Thoracic aorta (tissue), 2 donors: Measurements from ENCODE around the gene LAMB4. TPM values are rescaled to one million over a fixed set of nuclear protein-coding genes. Genes with fewer than 3 reads are reported as not detected.

Experiments
- ATAC-seq: fragments of 150-250 bp; one replicate; pipeline ENCODE4 v1.8.0; 2017; ENCODE audit warnings: low read depth; ENCODE audit not compliant: insufficient number of reproducible peaks, low FRiP score
- DNase-seq: peaks from one replicate; pipeline ENCODE4 v3.0.0-alpha.2; 2020; ENCODE audit warnings: low spot score
- H3K27ac ChIP-seq, 2 donors: fragments of 200-600 bp; sonication (generic); 1 replicate in 1 of 2; 2 replicates in 1 of 2; pipeline ENCODE4 v1.5.1; 2016; ENCODE audit warnings: mild to moderate bottlenecking in 2 of 2, moderate library complexity in 2 of 2
- H3K27me3 ChIP-seq: fragments of 200-600 bp; sonication (generic); replicated peaks from 2 replicates; pipeline ENCODE4 v1.6.0; 2016; ENCODE audit warnings: mild to moderate bottlenecking; ENCODE audit not compliant: insufficient read depth
- H3K36me3 ChIP-seq: fragments of 200-600 bp; sonication (generic); one replicate; pipeline ENCODE4 v1.5.1; 2016
- H3K4me1 ChIP-seq, 2 donors: fragments of 200-600 bp; sonication (generic); 1 replicate in 1 of 2; 2 replicates in 1 of 2; pipeline versions ENCODE4 v1.5.1 to v1.6.0; 2016; ENCODE audit warnings: low read depth in 2 of 2, mild to moderate bottlenecking in 1 of 2; ENCODE audit not compliant: control insufficient read depth in 1 of 2
- H3K4me3 ChIP-seq: fragments of 200-600 bp; sonication (generic); 2 replicates; pipeline ENCODE4 v1.5.1; 2016; ENCODE audit warnings: mild to moderate bottlenecking
- H3K9me3 ChIP-seq: fragments of 200-600 bp; sonication (generic); 2 replicates; pipeline ENCODE4 v1.5.1; 2016
- total RNA-seq, 2 donors: library from RNA; depleted of rRNA; stranded (reverse); fragments of >200 nt; gene quantifications; one replicate each; pipeline versions ENCODE4 v1.1.0 to v1.2.3, GENCODE V29; 2016
- TF ChIP-seq, protein P1 (sequence below): fragments of 200-600 bp; sonication (generic); IDR thresholded peaks from one replicate; pipeline ENCODE4 v1.5.1; 2019; ENCODE audit warnings: antibody characterized with exemption

The LAMB4 gene
- total RNA-seq, 2 donors from 2014 or later = 0.14 TPM; not detected in 1

DNA sequence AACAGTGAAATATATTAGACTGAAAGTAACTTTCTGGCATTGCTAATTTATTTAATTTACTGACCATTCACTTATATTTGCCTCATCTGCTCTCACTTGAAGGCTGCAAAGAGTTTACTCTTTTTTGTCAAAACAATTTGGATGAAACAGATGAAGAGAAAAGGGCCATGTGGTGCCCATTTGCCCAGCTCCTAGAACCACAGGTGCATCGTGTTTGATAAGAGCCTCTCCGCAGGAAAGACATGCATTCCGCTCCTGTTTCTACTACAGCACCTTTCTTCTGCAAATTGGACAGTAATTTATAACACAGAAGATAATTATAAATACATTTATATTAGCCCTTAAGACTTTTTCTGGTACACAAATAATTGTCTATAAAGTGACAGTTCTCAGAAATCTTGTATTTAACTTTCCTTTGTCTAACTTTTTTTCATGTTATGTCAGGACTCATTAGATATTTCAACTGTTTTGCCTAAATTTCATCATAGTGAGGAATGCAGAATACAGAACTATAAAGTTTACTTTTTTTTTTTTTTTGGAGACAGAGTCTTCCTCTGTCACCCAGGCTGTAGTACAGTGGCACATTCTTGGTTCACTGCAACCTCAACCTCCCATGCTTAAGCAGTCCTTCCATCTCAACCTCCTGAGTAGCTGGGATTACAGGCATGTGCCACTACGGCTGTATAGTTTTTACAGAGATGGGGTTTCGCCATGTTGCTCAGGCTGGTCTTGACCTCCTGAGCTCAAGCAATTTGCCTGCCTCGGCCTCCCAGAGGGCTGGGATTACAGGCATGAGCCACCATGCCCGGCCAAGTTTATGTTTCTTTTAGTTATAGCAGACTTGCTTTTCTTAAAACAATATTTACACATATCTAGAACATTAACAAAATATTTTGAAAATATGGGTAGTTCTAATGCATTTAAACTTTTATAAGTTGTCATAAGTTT lies 869 bp downstream of the LAMB4 start:
- H3K27me3 ChIP-seq = no peaks in the 10 kb centered on the region
- ATAC-seq (no peak), DNase-seq (no peak)
- TF ChIP-seq, protein P1, sequence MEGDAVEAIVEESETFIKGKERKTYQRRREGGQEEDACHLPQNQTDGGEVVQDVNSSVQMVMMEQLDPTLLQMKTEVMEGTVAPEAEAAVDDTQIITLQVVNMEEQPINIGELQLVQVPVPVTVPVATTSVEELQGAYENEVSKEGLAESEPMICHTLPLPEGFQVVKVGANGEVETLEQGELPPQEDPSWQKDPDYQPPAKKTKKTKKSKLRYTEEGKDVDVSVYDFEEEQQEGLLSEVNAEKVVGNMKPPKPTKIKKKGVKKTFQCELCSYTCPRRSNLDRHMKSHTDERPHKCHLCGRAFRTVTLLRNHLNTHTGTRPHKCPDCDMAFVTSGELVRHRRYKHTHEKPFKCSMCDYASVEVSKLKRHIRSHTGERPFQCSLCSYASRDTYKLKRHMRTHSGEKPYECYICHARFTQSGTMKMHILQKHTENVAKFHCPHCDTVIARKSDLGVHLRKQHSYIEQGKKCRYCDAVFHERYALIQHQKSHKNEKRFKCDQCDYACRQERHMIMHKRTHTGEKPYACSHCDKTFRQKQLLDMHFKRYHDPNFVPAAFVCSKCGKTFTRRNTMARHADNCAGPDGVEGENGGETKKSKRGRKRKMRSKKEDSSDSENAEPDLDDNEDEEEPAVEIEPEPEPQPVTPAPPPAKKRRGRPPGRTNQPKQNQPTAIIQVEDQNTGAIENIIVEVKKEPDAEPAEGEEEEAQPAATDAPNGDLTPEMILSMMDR = no peak
- no peaks in the 10 kb centered on the region for H3K4me1 ChIP-seq
- no peak overlapping the region for H3K4me3 ChIP-seq
- no peak overlapping the region for H3K27ac ChIP-seq
- H3K9me3 ChIP-seq = no peaks in the 10 kb centered on the region
- H3K36me3 ChIP-seq = no peaks in the 10 kb centered on the region

DNA sequence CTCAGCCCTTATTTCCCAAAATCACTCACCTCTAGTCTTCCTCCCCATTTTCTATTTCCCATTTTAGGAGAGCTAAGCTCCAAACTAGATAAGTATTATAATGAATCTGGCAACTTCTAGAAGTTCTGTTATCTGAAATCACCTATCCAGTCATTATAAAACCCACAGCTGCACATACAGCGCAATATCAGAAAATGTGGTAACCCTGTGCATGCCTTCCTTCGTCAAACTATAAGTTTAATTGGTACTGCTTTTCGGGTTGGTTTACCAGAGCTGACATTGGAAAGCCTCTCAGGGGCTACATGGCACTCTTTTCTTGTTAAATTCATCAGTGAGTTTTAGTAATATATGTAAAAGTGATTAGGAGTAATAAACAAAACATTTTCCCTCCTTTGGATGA lies 1.6 kb downstream of the LAMB4 start:
- TF ChIP-seq, protein P1 = no peak
- no peak for ATAC-seq
- Histone ChIP-seq H3K27me3 (no peaks in the 10 kb centered on the region), H3K4me3 (no peak overlapping the region), H3K4me1 (no peaks in the 10 kb centered on the region), H3K36me3 (no peaks in the 10 kb centered on the region), H3K9me3 (no peaks in the 10 kb centered on the region), H3K27ac (no peak overlapping the region)
- DNase-seq = no peak

DNA sequence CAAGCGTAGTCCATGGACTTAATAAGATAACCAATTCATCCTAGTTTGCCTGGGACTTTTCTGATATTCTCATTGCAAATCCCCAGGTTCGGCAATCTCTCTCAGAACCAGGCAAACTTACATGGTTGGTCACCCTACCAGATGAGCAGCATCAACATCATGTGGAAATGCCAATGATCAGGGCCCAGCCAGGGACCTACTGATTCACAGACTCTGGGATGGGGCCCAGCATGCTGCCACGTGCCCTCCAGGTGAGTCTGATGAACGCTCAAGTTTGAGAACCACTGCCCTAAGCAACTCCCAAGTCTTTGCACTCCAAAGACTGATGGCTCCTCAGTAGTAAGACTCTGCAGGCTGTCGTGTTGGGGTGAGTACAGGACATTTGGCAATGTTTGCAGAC lies 2.7 kb downstream of the LAMB4 start:
- ATAC-seq = no peak
- TF ChIP-seq, protein P1 = no peak
- Histone ChIP-seq H3K27ac (no peak overlapping the region), H3K27me3 (no peaks in the 10 kb centered on the region), H3K36me3 (no peaks in the 10 kb centered on the region), H3K9me3 (no peaks in the 10 kb centered on the region), H3K4me3 (no peak overlapping the region), H3K4me1 (no peaks in the 10 kb centered on the region)
- DNase-seq = no peak

DNA sequence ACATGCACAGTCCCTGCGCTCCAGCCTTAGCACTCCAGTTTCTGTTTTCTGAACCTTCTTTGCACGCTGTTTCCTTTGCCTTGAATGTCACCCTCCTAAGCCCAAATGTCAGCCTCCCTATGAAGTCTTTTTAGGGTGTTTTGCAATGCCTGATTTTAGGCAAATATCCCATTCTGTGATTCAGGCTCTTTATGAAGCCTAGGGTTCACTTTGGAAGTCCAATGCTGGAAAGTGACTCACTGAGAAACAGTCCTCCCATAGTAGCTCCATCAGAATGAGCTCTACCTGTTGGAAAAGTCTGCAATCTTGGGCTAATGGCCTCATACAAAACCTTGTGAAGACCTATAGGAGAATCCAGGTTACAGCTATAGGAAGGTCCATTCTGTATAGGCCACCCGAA lies 5.3 kb downstream of the LAMB4 start:
- ATAC-seq = no peak
- TF ChIP-seq, protein P1 = no peak

DNA sequence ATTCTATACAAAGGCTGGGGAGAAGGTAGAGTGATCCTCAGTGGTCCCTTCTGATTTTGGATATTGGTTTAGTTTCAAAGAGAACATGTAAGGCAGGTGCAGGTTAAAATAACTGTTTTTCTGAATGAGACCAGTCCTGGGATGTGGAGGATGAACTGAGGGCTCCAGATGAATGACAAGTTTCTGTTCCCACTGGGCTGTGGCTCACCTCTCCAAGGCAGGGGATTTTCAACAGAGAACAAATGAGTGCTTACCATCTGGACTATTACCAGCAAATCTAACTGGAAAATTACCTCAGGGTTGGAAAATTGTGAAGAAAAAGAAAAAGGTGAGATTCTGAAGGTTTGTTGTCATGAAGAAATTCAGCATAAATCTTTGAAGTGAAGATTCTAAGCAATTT lies 8.0 kb downstream of the LAMB4 start:
- Histone ChIP-seq H3K4me1 (no peaks in the 10 kb centered on the region), H3K4me3 (no peak overlapping the region), H3K36me3 (no peaks in the 10 kb centered on the region), H3K27ac (no peak overlapping the region), H3K9me3 (no peaks in the 10 kb centered on the region), H3K27me3 (no peaks in the 10 kb centered on the region)
- DNase-seq (no peak), ATAC-seq (no peak)
- TF ChIP-seq, protein P1 = no peak

More for the DNA sequence above, 5.3 kb downstream of the LAMB4 start:
- no peak for DNase-seq
- H3K9me3 ChIP-seq = no peaks in the 10 kb centered on the region
- H3K27me3 ChIP-seq = no peaks in the 10 kb centered on the region
- no peak overlapping the region for H3K27ac ChIP-seq
- H3K36me3 ChIP-seq = no peaks in the 10 kb centered on the region
- no peaks in the 10 kb centered on the region for H3K4me1 ChIP-seq
- no peak overlapping the region for H3K4me3 ChIP-seq
